Measurements from ENCODE around the gene KAT8.
"Not testable (repeated sequence)": the region's sequence is repeated elsewhere in the genome, so short reads cannot be mapped to it uniquely, and the experiment has no call there.

The KAT8 gene

DNA sequence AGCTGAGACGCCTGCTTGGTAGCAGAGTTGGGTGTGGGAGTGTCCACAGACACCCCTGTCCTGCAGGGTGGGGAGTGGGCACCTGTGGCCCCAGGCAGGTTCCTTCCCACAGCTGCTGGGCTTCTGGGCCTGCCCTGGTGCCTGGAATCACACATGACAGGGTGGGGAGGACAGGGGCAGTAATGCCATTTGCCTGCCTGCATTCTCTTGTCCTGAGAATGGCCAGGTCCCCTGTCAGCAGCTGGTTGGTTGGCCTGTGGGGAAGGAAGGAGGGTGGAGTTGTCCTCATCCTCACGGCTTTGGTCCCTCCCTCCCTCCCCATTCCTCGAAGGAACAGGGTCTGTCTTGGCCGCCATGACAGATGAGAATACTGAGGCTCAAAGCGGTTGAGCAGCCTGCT lies 33.9 kb upstream of the KAT8 start:
- no peak for DNase-seq (ENCODE audit: low read depth in 3 of 3, low spot score in 1 of 3)

GRCh38 chr16:31083981-31084380 lies 33.5 kb upstream of the KAT8 start:
- DNase-seq (ENCODE audit: low read depth in 3 of 3, low spot score in 1 of 3), result no peak

DNA sequence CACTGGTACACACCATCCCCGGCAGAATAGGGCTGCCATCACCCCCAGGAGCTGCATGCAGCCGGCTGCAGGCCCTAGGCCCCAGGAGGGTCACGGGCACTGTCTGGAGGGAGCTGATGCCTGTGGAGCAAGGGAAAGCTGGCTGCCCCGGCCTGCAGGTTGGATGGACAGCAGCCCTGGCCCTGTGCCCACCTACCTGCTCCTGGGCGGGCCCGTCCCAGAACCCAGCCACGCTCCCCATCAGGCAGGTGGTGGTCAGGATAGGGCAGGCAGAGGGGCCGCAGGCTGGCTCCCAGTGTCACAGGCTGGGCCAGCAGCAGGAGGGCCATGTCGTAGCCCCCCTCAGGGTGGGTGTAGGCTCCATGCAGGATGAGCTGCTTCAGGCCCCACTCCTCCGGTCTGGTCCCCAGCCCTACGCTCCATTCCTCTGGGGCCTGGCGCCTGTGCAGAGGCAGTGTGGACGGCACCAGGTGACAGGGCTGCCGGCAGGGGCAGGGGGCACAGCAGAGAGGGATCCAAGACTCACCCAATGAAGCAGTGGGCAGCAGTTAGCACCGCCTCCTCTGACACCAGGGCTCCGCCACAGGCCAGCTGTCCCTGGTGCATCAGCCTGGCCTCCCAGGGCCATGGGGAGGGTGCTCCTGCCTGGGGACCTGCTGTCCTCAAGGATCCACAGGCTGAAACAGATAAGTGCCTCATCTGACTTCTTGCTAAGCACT lies 32.7 kb upstream of the KAT8 start:
- DNase-seq (ENCODE audit: low read depth in 3 of 3, low spot score in 1 of 3), result no peak

GRCh38 chr16:31085411-31085810 lies 32.1 kb upstream of the KAT8 start:
- no peak for DNase-seq (ENCODE audit: low read depth in 3 of 3, low spot score in 1 of 3)

- DNase-seq (ENCODE audit: low read depth in 3 of 3, low spot score in 1 of 3), result no peak
These were observed 31.4 kb upstream of the KAT8 start for GRCh38 chr16:31085873-31086628.

DNA sequence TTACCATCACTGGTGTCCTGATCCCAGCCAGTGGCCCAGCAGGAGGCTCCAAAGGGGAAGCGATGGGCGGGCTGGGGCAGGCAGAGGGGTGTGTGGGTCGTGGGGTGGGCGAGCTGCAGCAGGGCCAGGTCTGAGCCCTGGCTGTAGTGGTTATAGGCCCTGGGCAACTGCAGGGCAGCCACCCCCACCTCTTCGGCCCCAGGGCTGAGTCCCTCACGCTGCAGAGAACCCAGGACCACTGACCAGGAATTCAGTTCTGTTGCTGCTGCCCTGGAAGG lies 30.9 kb upstream of the KAT8 start:
- no peak for DNase-seq (ENCODE audit: low read depth in 3 of 3, low spot score in 1 of 3)

DNA sequence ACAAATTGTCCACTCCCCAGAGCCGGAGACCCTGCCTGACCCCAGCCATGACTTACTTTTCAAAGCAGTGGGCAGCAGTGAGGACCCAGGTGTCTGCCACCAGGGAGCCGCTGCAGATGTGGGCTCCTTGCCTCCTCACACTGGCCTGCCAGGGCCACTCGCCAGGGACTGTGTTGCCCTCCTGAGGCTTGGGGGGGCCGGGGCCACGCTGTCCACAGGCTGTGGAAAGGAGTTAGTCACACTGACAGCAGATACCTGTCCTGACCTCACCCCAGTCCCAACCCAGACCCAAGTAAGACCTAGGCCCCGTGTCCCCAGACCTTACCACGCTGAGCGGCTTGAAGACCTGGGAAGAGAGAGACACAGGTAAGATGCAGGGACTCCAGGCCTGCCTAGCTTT lies 30.0 kb upstream of the KAT8 start:
- no peak for DNase-seq (ENCODE audit: low read depth in 3 of 3, low spot score in 1 of 3)

DNA sequence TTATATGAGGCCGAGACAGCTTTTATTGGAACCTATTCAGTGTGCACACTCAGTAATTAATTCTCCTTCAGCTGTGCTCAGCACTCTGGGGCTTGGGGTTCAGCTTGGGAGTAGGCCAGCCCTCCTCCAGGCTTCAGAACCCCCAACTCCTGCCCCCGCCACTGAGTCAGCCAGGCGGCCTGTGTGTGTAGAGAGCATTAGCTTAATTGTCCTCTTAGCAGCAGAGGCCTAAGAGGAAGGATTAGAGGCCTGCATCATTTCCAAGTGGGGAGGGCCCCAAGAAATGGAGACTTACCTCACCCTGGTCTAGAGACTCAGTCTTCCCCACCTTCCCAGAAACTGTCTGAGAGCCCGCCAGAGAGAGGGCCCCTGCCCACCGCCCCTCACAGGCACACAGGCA lies 29.5 kb upstream of the KAT8 start:
- DNase-seq (ENCODE audit: low read depth in 3 of 3, low spot score in 1 of 3), result no peak

DNA sequence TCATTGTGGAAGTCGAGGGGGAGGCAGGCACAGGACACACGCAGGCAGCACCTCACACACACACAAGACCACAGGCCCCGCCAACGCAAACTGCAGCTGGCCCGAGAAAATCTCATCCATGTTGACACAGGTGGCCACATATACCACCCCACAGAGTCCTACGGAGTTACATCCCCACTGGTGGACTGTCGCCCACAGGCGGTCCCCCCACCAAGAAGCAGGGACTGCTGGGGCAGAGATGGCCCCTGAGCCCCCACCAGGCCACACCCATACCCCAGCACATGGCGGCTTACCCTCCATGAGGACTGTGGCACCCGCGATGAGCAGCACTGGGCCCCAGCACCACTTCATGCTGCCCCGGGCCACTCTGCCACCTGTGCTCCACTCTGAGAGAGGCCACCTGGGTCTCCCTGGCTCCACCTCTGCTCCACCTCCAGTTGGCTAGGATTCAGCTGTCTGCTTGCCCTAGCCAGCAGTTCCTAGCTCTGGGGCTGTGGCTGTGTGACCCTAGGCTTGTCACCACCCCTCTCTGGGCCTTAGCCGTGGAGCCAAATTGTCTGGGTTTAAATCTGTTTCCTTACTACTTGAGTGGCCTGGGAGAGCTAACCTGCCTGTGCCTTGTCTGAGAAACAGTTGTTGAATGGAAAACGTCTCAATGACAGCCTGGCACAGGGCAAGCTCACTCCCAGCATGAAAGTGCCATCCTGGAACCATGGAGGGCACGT lies 28.8 kb upstream of the KAT8 start, which contains the start of gene PRSS53:
TSS of gene PRSS53 (minus strand) at position 485 of the 725 bp plus-strand sequence. CDS start at position 351, 134 bp downstream.
- no peak for DNase-seq (ENCODE audit: low read depth in 3 of 3, low spot score in 1 of 3)

DNA sequence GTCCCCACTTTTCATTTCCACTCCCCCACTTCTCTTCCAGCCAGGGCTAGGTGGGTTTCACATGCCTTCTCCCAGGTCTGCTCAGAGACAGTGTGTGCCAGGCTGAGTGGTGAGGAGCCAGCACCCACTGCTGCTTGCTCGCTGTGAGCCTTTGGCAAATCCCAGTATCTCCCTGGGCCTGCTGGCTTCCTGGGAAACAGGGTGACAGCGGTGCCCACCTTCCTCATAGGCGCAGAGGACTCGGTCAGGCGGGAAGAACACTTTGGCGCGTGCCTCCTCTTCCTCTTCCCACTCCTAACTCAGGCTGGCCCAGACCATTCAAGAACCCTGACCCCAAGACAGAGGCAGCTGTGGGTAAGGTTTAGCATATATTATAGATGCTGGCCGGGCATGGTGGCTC lies 28.3 kb upstream of the KAT8 start:
- DNase-seq (ENCODE audit: low read depth in 3 of 3, low spot score in 1 of 3), result no peak

GRCh38 chr16:31090540-31090939 lies 26.9 kb upstream of the KAT8 start:
- DNase-seq (ENCODE audit: low read depth in 3 of 3, low spot score in 1 of 3), result no peak

- no peak for DNase-seq (ENCODE audit: low read depth in 3 of 3, low spot score in 1 of 3)
These were observed 25.1 kb upstream of the KAT8 start for GRCh38 chr16:31092330-31092729.

- DNase-seq (ENCODE audit: low read depth in 3 of 3, low spot score in 1 of 3), result no peak
These were observed 24.2 kb upstream of the KAT8 start for GRCh38 chr16:31093132-31093703.

- no peak for DNase-seq (ENCODE audit: low read depth in 3 of 3, low spot score in 1 of 3)
These were observed 23.4 kb upstream of the KAT8 start for GRCh38 chr16:31094088-31094423.

DNA sequence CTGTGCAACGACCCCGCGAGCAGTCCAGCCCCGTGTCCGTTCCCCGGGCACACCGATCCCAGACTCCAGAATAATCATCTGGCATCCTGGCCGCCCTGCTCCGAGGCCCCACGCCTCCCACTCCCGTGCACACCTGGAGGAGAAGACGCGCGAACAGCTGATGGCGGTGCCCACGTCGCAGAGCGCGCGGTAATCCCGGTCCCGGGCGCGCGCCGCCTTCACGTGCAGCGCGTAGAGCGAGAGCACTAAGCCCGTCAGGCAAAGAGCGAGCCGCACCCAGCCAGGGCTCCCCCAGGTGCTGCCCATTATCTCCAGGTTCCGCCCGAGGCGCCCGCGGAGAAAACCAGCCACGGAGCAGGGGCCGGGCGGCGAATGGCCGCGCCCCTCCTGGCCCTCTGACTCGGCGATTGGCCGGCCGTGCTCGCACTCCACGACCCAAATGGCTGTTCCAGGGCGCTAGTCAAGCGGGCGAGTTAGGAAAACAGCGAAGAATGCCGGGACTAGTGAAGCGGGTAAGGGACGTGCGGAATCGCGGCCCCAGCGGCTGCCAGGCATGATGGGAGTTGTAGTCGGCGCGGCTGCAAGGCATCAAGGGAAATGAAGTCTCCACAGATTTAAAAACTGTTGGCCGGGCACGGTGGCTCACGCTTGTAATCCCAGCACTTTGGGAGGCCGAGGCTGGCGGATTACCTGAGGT lies 22.9 kb upstream of the KAT8 start, which contains the start of gene VKORC1:
TSS of gene VKORC1 (minus strand) at position 374 of the 697 bp plus-strand sequence. CDS start at position 306, 68 bp downstream.
- peak; percentile 60 to 70 (median 65) for DNase-seq (ENCODE audit: low read depth in 3 of 3, low spot score in 1 of 3)

DNA sequence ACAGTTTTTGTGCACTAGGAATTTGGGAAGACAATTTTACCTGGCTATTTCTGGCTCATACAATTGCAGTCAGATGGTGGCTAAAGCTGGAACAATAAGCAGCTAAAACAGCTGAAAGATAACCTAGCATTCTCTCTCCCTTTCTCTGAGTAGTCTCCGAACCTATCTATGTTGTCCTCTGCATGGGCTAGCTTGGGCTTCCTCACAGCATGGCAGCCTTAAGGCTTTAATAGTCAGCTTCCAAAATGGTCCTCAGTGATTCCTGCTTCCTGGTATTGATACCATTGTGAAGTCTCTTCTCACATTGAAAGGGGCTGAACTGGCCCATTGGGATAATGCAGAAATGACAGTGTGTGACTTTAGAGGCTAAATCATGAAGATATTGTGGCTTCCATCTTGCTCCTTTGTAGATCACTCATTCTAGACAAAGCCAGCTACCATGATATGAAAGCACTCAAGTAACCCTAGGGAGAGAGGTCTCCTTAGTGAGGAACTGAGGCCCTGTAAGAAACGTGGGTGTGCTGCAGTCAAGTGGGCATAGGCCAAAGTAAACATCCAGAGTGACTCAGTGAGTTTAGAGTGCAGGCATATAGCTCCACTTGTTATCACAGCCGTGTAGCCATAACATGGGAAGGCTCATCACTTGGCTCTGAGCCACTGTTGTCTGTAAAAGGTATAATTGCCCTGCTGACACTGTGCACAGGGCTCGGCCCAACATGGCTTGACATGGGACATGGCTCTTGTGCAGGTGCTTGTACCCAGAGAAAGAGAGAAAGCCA lies 17.4 kb upstream of the KAT8 start:
- no peak for DNase-seq (ENCODE audit: low read depth in 3 of 3, low spot score in 1 of 3)

DNA sequence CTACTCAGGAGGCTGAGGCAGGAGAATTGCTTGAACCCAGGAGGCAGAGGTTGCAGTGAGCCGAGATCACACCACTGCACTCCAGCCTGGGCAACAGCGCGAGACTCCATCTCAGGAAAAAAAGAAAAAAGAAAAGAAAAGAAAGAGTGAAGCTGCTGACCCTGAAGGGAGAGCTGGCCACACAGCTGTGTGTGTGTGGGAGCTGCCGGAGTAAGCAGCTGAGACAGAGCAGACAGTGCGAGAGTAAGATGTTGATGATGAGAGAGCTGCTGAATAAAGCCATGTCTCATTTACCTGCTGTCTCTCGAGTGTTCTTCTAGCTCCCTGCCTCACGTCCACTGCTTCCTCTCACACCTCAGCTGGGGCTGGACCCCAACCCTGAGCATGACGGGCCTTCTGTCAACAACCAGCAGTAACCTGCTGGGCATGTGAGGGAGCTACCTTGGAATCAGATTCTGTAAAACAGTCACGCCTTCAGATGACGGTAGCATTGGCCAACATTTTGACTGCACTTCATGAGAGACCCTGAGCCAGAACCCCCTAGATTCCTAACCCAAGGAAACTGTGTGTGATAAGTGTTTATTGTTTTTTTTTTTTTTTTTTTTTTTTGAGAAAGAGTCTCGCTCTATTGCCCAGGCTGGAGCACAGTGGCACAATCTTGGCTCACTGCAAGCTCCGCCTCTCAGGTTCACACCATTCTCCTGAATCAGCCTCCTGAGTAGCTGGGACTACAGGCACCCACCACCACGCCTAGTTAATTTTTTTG lies 16.4 kb upstream of the KAT8 start:
- not testable (repeated sequence) for DNase-seq (ENCODE audit: low read depth in 3 of 3, low spot score in 1 of 3)

GRCh38 chr16:31105677-31106213 lies 11.7 kb upstream of the KAT8 start:
- peak; percentile 19 to 82 (median 44) for DNase-seq (ENCODE audit: low read depth in 3 of 3, low spot score in 1 of 3)
